Stimulated activated CD4-positive, alpha-beta T cell treated with anti-CD3 and anti-CD28 coated beads, TNF-alpha, amount 100 ng/mL, for 48 hours (primary cell): ENCODE data around the gene IL15RA.
"Not testable (repeated sequence)": the region's sequence is repeated elsewhere in the genome, so short reads cannot be mapped to it uniquely, and the experiment has no call there.

Source experiments
- DNase-seq, 3 donors: peaks; one replicate each; pipeline ENCODE4 v3.0.0-alpha.2; 2020; ENCODE audit warnings: low read depth in 3 of 3

IL15RA gene

DNA sequence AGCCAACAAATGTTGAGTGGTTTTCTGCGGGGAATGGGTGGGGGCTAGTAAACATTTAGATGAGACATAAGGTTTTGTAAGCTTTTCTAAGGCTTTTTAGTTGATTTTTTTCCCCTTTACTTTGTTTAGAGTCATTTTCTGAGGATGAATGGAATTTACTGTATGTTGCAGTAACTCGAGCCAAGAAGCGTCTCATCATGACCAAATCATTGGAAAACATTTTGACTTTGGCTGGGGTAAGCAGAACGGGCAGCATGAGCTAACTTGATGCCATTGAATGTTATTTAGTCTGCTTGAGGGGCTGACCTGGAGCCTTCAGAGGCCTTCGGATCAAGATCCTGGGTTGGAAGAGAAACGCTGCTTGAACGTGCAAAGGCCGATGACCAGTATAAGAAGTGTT is 50.0 kb downstream of the IL15RA start:
- no peak for DNase-seq

DNA sequence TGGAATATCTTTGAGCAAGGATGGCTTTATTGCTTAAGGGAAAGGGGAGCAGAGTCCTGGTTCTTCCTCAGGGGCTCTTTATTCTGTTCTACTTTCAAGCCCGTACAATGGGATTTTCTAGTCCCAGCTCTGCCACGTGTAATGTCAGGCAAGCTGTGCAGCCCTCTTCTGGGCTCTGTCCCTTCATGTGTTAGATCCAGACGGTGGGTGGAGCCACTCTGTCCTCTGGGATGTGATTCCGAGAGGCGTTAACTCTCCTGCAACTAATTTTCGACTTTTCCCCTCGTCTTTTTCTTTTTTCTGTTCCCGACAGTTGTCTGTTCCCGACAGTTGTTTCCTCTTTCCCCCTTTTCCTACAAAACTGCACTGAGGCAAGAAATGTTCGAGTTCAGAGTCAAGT is 52.5 kb downstream of the IL15RA start:
- no peak for DNase-seq

DNA sequence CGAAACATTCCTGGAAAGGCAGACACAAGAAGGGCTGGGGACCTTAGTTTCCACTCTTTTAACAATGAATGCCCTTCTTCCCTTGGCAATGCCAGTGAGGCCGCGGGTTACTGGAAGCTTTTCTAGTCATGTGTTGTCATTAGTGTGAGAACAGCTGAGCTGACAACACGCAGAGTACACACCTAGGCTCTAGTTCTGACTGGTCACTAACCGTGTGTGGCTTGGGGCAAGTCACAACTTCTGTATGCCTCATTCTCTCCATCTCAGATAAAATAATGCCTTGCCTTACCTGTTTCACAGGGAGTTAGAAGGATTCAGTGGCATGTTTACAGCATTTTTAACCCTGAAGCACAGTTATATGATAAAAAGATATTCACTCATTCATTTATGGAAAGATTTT is 55.6 kb downstream of the IL15RA start:
- DNase-seq, result no peak

DNA sequence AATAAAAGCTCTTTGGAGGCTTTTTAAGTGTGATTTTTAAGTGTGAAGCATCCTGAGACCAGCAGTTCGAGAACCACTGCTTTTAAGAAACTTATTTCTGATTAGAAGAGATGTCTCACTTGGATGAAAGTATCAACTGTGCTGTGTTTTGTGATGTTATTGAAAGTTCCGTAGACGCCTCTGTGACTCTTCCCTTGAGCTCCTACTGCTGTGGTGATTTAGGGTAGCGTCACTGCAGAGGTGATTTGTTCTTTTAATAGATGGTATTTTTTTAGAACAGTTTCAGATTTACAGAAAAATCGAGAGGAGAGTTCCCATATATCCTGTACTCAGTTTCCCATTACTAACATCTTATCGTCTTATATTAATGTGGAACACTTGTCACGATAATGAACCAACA is 57.8 kb downstream of the IL15RA start:
- DNase-seq, result no peak

DNA sequence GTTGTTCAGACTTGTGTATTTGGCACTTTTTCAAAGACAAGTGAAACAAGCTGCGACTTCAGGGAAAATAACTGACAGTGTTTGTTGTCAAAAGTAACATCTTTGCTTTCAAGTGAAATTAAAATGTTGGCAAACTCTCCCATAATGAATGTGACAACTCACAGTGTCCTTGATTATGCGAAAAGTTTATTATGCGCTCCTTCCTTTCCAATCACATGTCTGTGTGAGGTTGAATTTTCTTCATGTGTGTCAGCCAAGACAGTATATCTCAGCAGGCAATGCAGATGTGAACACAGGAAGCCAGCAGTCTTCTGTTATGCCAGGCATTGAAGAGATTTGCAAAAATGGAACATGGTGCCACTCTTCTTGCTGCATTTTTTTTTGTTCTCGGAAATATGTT is 58.6 kb downstream of the IL15RA start:
- no peak for DNase-seq

DNA sequence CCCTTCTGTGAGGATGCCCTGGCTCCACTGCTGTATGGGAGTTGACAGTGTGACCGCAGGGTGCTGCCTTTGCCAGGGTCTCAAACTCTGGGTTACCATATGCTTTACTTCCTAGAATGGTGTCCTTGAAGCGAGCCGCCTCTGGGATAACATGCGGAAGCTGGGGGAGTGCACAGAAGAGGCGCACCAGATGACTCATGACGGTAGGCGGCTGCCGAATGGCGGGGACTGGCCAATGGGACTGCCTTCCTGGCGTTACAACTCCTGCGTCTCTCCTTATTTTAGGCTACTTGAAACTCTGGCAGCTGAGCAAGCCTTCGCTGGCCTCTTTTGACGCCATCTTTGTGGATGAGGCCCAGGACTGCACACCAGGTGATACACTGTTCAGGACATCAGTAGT is 60.0 kb downstream of the IL15RA start:
- no peak for DNase-seq

DNA sequence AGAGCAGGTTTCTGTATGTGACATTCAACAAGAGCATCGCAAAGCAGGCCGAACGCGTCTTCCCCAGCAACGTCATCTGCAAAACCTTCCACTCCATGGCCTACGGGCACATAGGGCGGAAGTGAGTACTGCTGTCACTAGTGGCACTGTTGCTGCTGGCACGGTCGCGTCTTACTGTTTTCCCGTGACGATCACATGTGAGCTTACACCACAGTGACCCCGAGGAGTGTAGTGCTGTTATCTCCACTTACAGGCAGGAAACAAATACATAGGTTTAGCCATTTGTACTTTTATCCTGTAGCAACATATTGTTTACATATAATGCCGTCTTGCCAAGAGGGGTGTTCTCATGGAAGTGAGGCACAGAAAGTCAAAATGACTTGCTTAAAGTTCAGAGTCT is 61.9 kb downstream of the IL15RA start:
- no peak for DNase-seq

DNA sequence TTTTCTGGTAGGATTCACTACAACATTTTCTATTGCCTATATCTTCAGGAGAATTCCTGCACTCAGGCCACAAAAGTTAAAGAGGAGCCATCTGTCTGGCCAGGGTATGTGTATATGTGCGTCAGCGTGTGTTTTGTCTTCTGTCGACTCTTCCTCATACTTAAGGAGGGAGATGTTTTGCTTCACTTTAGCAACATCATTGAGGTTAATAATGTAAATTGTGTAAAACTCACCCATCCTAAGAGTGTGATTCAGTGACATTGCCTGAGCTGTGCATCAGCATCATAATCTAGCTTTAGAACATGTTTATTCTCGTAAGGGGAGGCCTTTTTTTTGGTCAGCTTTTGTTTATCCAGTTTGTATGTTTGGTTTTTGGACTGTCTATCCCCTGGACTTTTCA is 63.6 kb downstream of the IL15RA start:
- DNase-seq, result no peak

DNA sequence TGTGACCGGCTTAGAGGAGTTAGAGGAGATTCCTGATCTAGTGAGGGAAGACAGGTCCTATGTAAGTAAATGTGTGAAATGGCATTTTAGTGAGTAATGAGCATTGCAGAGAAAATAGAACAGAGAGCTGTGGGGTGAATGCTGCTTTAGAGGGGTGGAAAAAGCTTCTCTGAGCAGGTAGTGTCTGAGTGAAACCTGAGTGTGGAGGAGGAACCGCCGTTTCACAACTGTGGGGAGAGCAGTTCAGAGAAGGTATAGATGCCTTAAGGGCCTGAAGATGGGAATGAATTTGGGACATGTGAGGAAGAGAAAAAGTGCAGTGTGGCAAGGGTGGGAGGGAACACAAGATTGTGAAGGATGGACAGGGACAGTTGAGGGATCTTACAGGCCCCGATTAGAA is 65.7 kb downstream of the IL15RA start:
- DNase-seq, result no peak

DNA sequence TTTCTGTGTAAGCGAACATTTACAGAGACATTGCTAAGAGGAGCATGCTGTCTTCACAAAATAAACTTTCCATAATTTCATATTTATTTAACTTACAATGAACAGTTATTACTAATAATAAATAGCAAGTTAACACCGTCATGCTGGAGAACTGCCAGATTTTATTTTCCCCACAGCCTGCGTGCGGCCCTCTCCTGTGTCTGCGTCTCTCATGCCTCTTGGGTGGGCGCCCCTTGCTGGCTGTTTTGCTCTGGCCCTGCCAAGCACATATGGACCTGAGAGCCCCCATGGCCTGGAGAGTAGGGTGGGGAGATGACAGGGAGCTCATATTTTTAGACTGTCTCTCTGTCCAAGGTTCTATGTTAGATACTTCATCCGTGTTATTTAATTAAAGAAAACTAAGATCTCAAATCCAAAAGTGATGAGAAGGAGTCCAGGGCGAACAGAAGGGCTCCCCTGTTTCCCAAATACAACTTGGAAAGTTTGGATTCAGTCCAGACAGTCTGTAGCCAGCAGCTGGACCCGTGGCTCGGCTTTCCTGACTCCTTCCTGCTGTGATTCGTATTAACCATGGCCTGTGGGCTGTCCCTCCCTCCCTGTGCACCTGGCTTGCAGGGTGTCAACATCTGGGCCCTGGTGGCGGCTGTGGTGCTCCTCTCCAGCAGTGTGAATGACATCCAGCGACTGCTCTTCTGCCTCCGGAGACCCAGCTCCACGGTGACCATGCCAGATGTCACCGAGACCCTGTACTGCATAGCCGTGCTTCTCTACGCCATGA is 66.8 kb downstream of the IL15RA start:
- no peak for DNase-seq

DNA sequence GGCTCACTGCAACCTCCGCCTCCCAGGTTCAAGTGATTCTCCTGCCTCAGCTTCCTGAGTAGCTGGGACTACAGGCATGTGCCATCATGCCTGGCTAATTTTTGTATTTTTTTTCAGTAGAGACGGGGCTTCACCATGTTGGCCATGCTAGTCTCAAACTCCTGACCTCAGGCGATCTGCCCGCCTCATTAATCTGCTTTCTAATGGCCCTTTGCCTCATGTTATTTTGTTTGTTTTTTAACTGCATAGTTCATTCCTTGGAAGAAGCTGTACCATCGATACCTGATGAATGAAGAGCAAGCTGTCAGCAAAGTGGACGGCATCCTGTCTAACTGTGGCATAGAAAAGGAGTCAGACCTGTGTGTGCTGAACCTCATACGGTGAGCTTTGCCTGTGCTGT is 68.7 kb downstream of the IL15RA start:
- not testable (repeated sequence) for DNase-seq

DNA sequence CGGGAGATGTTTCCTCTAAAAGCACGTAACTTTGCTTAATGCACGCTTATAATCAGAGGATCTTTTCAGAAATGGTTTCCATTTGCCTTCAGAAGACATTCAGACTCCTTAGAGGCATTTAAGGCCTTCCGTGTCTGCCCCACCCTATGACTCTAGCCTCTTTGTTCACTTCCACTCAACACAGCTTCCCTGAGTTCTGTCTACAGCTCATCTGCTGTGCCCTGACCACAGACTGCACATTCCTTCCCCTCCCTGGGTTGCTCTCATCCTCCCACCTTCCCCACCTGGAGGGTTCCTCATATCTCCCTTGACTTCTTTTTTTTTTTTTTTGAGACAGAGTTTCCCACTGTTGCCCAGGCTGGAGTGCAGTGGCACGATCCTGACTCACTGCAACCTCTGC is 70.7 kb downstream of the IL15RA start:
- DNase-seq, result no peak

DNA sequence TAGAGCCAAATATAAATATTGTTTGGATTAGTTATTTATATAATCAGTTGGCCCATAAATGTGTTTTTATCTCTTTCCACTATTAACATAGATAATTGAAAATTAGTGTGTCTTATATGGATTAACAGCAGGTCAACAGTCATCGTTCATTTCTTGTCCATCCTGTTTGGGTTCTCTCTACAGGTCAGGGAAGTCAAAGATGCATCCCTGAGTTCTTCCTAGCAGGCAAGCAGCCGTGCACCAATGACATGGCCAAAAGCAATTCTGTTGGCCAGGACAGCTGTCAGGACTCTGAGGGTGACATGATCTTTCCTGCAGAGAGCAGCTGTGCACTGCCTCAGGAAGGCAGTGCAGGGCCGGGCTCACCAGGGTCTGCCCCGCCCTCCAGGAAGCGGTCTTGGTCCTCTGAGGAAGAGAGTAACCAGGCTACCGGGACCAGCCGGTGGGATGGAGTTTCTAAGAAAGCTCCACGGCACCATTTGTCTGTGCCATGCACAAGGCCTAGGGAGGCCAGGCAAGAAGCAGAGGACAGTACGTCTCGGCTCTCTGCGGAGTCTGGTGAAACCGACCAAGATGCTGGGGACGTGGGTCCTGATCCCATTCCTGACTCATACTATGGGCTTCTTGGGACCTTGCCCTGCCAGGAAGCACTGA is 71.4 kb downstream of the IL15RA start:
- DNase-seq, result no peak

DNA sequence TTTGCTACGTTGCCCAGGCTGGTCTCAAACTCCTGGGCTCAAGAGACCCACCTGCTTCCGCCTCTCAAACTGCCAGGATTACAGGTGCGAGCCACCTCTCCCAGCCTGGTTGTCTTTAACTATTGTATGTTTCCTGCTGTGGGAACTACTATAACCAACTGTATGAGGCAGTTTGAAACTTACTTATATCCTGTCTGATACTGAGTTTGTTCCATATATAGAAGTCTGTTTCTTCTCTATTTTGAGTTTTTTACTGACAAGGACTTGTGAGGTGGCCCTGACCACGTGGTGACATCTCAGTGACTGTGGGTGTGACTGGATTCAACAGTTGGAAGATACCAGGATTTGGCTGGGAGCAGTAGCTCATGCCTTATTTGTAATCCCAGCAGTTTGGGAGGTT is 73.1 kb downstream of the IL15RA start:
- no peak for DNase-seq

DNA sequence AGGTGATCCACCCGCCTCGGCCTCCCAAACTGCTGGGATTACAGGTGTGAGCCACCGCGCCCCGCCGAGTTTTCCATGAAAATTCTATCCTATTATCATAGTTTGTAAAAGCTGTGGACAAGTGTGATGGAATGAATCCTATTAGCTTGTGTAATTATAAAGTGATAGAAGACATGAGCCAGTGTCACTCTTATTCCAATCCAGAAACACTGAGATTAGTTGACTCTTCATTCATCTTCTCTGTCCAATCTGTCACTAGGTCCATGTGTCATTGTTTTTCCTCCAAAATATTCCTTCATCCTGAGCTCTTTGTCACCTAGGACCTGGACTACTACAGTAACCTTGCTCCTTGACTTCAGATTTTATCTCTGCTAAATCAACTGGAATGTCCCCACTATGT is 73.8 kb downstream of the IL15RA start:
- no peak for DNase-seq

DNA sequence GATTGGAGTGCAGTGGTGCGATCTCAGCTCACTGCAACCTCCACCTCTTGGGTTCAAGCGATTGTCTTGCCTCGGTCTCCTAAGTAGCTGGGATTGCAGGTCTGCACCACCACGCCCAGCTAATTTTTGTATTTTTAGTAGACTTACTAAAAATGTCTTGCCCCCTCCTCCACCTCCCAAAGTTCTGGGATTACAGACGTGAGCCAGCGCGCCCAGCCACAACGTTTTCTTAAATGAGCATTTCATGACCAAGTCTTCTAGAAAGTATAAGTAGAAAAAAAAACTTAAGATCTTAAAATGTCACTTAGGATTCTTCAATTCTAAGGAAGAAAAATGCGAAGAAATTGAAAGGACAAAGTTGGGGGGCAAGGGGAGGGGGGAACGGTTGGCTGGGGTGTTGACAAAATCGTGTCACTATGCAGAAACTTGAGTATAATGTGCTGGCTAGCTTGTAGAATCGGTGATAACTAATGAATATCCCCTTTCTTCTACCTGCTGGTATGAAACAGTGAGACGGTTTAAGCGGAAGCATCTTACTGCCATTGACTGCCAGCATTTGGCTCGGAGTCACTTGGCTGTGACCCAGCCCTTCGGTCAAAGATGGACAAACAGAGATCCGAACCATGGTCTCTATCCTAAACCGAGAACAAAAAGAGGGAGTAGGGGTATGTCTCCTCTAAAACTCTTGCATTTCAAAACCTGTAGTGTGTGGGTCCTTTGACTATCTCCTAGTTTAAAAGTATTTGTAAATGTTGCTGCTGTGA is 74.7 kb downstream of the IL15RA start:
- no peak for DNase-seq
